Stomach smooth muscle (tissue), 2 donors: Measurements from ENCODE around the gene VWA2.

Source experiments
- H3K27ac ChIP-seq: one replicate; pipeline ENCODE4 v1.7.0; 2013; ENCODE audit warnings: mild to moderate bottlenecking, low read length, inconsistent platforms
- H3K27me3 ChIP-seq, 2 donors: one replicate each; pipeline ENCODE4 v1.7.0; 2013; ENCODE audit warnings: low read length in 2 of 2; ENCODE audit not compliant: insufficient read depth in 2 of 2, control insufficient read depth in 1 of 2
- H3K36me3 ChIP-seq, 2 donors: one replicate each; pipeline ENCODE4 v1.7.0; 2013; ENCODE audit warnings: low read length in 2 of 2; ENCODE audit not compliant: control insufficient read depth in 2 of 2, insufficient read depth in 2 of 2
- H3K4me1 ChIP-seq: one replicate; pipeline ENCODE4 v1.7.0; 2013; ENCODE audit warnings: low read length; ENCODE audit not compliant: control insufficient read depth, insufficient read depth
- H3K4me3 ChIP-seq, 2 donors: one replicate each; pipeline ENCODE4 v1.7.0; 2013; ENCODE audit warnings: low read length in 2 of 2
- H3K9ac ChIP-seq, 2 donors: one replicate each; pipeline ENCODE4 v1.7.0; 2013; ENCODE audit warnings: low read length in 2 of 2, mild to moderate bottlenecking in 1 of 2
- H3K9me3 ChIP-seq, 2 donors: one replicate each; pipeline ENCODE4 v1.7.0; 2013; ENCODE audit warnings: low read length in 2 of 2; ENCODE audit not compliant: control insufficient read depth in 2 of 2
- donor health status: healthy.
- donor health status: Pancreatic carcinoma.

The VWA2 gene

DNA sequence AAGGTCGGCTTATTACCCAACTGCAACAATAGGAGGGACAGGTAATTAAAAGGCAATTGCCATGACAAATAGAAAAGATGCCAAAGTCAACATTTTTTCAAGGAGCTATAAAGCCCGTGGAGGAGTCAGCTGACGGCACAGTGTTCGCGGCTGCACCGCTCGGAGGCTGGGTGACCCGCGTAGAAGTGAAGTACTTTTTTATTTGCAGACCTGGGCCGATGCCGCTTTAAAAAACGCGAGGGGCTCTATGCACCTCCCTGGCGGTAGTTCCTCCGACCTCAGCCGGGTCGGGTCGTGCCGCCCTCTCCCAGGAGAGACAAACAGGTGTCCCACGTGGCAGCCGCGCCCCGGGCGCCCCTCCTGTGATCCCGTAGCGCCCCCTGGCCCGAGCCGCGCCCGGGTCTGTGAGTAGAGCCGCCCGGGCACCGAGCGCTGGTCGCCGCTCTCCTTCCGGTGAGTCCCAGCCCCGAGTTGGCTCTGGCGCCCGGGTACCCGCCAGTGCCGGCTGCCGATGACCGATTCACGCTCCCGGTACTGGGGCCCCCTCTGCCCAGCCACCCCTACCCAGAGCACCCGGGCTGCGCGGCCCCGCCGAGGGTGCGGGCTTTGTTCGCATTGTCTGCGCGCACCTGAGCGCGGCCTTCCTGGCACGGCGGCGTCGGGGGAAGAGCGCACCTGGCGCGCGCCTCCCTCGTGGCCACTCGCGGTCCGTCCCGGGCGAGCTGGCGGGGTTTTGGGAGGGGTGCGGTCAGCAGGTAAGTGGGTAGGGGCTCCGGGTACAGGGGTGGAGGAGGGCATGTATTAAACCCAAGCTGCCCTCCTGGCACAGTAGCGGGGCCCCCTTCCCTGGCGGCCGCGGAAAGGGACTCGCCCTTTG, at the start of gene VWA2:
Gene VWA2 (plus strand): TSS at position 138 of the 877 bp plus-strand sequence. CDS start 9,460 bp downstream, outside the sequence.
- no peak within 1 kb of the TSS for H3K27ac ChIP-seq
- H3K4me1 ChIP-seq: peaks cover 7% of the 10 kb centered on the region
- no peak within 1 kb of the TSS for H3K9ac ChIP-seq
- H3K27me3 ChIP-seq: peaks cover 36 to 40% of the 10 kb centered on the region in 2 donors
- H3K36me3 ChIP-seq: no peaks in the 10 kb centered on the region
- H3K4me3 ChIP-seq: peak within 1 kb of the TSS in 1 of 2 donors; percentile 54
- no peaks in the 10 kb centered on the region for H3K9me3 ChIP-seq

- no peak overlapping the region for H3K9ac ChIP-seq
- H3K36me3 ChIP-seq: no peaks in the 10 kb centered on the region
- no peak overlapping the region for H3K4me3 ChIP-seq
- H3K9me3 ChIP-seq: no peaks in the 10 kb centered on the region
- H3K27me3 ChIP-seq: no peaks in the 10 kb centered on the region
- no peak overlapping the region for H3K27ac ChIP-seq
- no peaks in the 10 kb centered on the region for H3K4me1 ChIP-seq
These were observed 49.4 kb upstream of the VWA2 start for GRCh38 chr10:114189700-114190099.

DNA sequence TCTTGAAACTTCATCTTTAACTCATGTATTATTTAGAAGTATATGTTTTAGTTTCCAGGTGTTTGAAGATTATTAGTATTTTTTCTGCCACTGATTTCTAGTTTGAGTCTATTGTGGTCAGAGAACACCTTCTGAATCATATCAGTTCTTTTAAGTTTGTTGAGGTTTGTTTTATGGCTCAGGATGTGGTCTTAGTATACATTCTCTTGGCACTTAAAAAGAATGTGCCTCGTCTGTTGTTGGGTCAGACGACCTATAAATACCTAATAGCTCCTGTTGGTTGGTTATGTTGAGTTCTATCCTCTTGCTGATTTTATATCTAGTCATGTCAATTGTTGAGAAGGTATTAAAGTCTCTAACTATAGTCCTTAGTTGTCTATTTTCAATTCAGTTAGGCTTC, 44.0 kb upstream of the VWA2 start:
- Histone ChIP-seq H3K9me3 (no peaks in the 10 kb centered on the region), H3K9ac (no peak overlapping the region), H3K36me3 (no peaks in the 10 kb centered on the region), H3K27me3 (peaks cover 0 to 2% of the 10 kb centered on the region in 2 donors), H3K27ac (no peak overlapping the region), H3K4me3 (no peak overlapping the region), H3K4me1 (no peaks in the 10 kb centered on the region)

DNA sequence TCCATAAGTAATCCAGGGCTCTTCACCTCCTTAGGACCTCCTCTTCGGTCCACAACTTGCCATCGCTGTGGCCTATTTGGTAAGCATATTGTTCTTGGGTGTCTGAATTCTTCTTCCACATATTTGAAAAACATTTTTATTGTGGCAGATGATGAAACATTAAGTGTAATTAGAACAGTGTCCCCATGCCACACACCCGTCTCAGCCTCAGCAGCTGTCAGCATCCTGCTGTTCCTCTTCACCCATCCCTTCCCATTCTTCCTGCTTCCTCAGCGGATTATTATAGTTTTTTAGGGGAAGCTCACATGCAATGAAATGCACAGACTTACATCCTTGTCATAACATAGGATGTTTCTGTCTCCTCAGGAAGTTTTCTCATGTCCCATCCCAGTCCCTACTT, 39.8 kb upstream of the VWA2 start:
- no peaks in the 10 kb centered on the region for H3K36me3 ChIP-seq
- peaks cover 0 to 2% of the 10 kb centered on the region in 2 donors for H3K27me3 ChIP-seq
- no peak overlapping the region for H3K9ac ChIP-seq
- H3K4me1 ChIP-seq: no peaks in the 10 kb centered on the region
- no peak overlapping the region for H3K4me3 ChIP-seq
- no peaks in the 10 kb centered on the region for H3K9me3 ChIP-seq
- no peak overlapping the region for H3K27ac ChIP-seq

GRCh38 chr10:114202812-114203211, 36.2 kb upstream of the VWA2 start:
- H3K9ac ChIP-seq: no peak overlapping the region
- no peaks in the 10 kb centered on the region for H3K9me3 ChIP-seq
- no peaks in the 10 kb centered on the region for H3K4me1 ChIP-seq
- no peaks in the 10 kb centered on the region for H3K36me3 ChIP-seq
- H3K4me3 ChIP-seq: no peak overlapping the region
- H3K27ac ChIP-seq: no peak overlapping the region
- H3K27me3 ChIP-seq: peaks cover 0 to 1% of the 10 kb centered on the region in 2 donors

DNA sequence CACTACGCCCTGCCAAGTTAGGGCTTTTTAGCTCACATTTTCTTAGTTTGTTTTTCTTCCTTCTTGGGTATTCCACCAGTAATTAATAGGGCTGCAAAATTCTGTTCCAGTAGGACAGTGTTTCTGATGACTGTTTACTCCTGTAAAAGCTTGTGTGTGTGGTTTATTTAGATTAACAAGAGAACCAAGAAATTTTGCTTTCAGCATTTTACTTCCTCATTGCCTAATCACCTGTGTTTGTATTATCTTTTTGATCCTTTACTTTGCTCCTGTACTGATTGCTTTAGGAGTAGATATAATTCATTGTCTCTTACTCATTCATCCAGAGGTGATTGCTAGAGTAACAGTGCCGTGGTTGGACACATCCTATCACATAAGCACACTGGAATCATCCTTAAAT, 32.2 kb upstream of the VWA2 start:
- Histone ChIP-seq H3K27ac (no peak overlapping the region), H3K36me3 (no peaks in the 10 kb centered on the region), H3K4me1 (no peaks in the 10 kb centered on the region), H3K9me3 (no peaks in the 10 kb centered on the region), H3K9ac (no peak overlapping the region), H3K4me3 (no peak overlapping the region), H3K27me3 (no peaks in the 10 kb centered on the region)

GRCh38 chr10:114207349-114207748, 31.7 kb upstream of the VWA2 start:
- Histone ChIP-seq H3K4me1 (no peaks in the 10 kb centered on the region), H3K4me3 (no peak overlapping the region), H3K36me3 (no peaks in the 10 kb centered on the region), H3K9me3 (no peaks in the 10 kb centered on the region), H3K27me3 (no peaks in the 10 kb centered on the region), H3K9ac (no peak overlapping the region), H3K27ac (no peak overlapping the region)

DNA sequence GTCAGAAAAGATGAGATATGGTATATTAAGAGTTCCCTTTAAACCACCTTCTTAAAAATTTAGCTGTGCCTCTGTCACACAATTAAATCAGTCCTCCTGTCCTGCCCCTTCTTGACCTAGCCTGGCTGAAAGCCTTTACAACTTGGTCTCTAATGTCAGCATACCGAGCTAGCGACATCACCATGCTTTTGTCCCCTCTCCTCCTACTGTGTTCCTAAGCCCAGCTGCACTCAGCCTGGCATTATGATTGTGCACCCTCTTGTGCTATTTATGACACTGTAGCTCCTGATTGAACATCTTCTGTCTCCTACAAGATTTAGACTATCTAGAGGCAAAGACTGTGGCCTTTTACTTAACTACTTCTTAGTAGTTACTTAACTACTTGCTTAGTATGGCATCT, 30.7 kb upstream of the VWA2 start:
- Histone ChIP-seq H3K9me3 (no peaks in the 10 kb centered on the region), H3K36me3 (no peaks in the 10 kb centered on the region), H3K4me1 (no peaks in the 10 kb centered on the region), H3K27me3 (no peaks in the 10 kb centered on the region), H3K4me3 (no peak overlapping the region), H3K9ac (no peak overlapping the region), H3K27ac (no peak overlapping the region)

DNA sequence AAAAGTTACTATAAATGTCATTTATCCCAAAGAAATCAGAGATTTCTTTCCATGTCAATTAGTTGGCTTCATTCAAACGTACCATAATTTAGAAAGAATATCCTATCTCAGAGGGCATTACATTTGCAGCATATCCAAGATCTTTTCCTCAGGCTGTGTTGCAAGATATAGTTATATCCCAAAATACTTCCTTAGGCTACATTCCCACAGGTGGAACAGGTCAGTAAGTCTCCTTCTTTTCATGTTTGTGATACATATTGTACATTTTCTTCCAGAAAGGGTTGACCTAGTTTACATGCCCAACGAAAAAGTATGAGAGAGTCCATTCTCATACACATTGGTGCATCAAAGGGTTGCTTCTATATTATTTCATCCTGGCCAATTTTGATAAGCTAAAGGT, 26.9 kb upstream of the VWA2 start:
- H3K27ac ChIP-seq: no peak overlapping the region
- no peaks in the 10 kb centered on the region for H3K27me3 ChIP-seq
- no peak overlapping the region for H3K4me3 ChIP-seq
- H3K36me3 ChIP-seq: no peaks in the 10 kb centered on the region
- H3K9me3 ChIP-seq: no peaks in the 10 kb centered on the region
- H3K9ac ChIP-seq: no peak overlapping the region
- H3K4me1 ChIP-seq: no peaks in the 10 kb centered on the region

GRCh38 chr10:114215033-114215432, 24.0 kb upstream of the VWA2 start:
- Histone ChIP-seq H3K27ac (no peak overlapping the region), H3K4me1 (no peaks in the 10 kb centered on the region), H3K36me3 (no peaks in the 10 kb centered on the region)

GRCh38 chr10:114220281-114220680, 18.8 kb upstream of the VWA2 start:
- no peaks in the 10 kb centered on the region for H3K27me3 ChIP-seq
- no peak overlapping the region for H3K9ac ChIP-seq
- no peak overlapping the region for H3K4me3 ChIP-seq
- H3K36me3 ChIP-seq: no peaks in the 10 kb centered on the region
- H3K4me1 ChIP-seq: no peaks in the 10 kb centered on the region
- H3K27ac ChIP-seq: no peak overlapping the region
- H3K9me3 ChIP-seq: no peaks in the 10 kb centered on the region

More at GRCh38 chr10:114215033-114215432, 24.0 kb upstream of the VWA2 start:
- H3K9ac ChIP-seq: no peak overlapping the region
- no peak overlapping the region for H3K4me3 ChIP-seq
- no peaks in the 10 kb centered on the region for H3K27me3 ChIP-seq
- no peaks in the 10 kb centered on the region for H3K9me3 ChIP-seq
